GM19025 (cell line): ENCODE data around the gene TMEM240.
"Not testable (repeated sequence)": the region's sequence is repeated elsewhere in the genome, so short reads cannot be mapped to it uniquely, and the experiment has no call there.

Source experiments
- ATAC-seq: cut with Tn5 transposase; IDR thresholded peaks from one replicate; pipeline ENCODE4 v1.9.1; 2021; ENCODE audit warnings: mild to moderate bottlenecking, low read depth, moderate library complexity; ENCODE audit not compliant: unreplicated experiment

Gene TMEM240

GRCh38 chr1:1541956-1542765 is 1.7 kb upstream of the TMEM240 start:
- ATAC-seq, result no peak

DNA sequence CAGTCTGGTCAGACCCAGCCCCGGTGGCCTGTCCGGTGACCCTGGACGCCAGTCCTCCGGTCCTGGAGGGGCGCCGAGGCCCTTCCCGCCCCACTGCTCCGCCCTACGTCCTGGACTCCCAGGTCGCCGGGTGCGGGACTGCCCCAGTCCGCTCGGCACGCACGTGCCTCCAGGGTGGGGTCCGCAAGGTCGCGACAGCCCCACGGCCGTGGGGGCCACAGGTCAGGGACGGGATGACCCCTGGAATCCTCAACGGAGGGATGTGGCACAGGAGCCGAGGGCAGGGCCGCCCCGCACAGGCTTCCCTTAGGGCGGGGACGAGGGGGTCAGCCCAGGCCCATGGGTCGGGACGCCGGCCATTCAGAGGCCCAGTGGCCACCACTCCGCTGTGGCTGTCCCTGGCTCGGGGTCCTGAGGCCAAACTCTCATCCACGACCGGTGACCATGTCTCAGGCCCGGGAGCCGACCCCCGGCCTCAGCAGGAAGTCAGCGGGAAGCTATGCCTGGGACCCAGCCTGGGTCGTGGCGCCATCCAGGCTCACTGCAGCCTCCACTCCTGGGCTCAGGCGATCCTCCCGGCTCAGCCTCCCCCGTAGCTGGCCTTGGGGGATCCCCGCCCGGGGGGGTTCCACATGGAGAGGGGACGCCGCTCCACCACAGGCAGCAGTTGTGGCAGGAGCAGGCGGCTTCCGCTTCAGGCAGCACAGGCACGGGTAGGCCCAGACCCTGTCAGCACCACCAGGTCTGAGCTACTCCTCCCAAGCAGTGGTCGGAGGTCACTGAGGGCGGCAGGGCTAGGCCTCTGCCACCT is 599 bp upstream of the TMEM240 start:
- no peak for ATAC-seq

GRCh38 chr1:1539310-1540089 is 924 bp downstream of the TMEM240 start:
- no peak for ATAC-seq

- ATAC-seq, result no peak
These were observed 1.5 kb downstream of the TMEM240 start for GRCh38 chr1:1538989-1539309.

- no peak for ATAC-seq
These were observed 2.1 kb downstream of the TMEM240 start for GRCh38 chr1:1538334-1538733.

DNA sequence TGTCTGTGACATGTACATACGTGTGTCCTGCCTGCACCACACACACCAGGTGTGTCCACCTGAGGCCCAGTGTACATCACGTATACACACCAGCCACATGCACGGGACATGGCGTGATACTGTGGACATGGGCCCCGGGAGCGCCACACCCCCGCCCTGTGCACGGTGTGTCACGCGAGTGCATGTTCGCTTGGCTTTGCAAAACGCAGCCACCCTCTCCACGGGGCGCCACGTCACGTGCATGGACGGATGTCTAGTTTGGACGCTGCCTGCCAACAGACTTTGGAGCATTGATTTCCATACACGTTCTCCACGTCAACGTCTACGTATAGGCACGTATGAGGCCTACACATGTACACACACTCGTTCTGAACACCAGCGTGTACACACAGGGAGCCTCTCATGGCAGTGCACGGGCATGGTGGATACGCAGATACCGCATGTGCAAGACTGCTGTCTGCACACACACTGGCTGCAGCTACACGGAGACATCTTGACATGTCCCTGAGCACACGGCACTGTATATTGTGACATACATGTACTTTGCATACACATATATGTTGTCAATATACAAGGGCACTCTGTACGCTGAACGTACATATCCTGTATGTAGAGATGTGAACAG is 2.7 kb downstream of the TMEM240 start:
- no peak for ATAC-seq

DNA sequence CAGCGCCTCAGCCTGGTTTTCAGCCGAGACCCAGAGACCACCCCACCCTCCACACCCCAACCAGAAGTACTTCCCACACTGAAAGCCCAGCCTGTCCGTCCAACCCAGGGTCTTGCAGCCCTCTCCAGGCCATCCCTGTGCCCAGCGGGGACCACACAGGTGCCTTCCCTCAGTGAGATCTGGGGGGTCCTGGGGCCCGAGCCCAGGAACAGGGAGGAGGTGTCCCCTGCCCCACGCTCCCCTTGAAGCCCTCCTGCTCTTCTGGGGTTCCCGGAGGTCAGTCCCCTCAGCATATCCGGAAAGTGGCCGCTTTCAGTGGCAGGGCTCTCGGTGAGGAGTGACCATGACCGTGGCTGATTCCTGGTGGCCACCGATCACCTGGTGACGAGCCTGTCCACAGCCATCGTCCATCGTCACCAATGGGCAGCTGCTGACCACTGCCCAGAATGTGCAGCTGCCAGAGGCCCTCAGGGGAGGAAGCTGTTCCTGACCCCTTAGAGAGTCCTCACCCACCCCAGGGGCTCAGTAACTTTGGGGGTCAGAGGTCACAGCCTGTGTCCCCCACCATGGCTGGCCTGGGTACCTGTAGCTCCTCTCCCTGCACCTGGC is 3.4 kb downstream of the TMEM240 start:
- ATAC-seq, result no peak

DNA sequence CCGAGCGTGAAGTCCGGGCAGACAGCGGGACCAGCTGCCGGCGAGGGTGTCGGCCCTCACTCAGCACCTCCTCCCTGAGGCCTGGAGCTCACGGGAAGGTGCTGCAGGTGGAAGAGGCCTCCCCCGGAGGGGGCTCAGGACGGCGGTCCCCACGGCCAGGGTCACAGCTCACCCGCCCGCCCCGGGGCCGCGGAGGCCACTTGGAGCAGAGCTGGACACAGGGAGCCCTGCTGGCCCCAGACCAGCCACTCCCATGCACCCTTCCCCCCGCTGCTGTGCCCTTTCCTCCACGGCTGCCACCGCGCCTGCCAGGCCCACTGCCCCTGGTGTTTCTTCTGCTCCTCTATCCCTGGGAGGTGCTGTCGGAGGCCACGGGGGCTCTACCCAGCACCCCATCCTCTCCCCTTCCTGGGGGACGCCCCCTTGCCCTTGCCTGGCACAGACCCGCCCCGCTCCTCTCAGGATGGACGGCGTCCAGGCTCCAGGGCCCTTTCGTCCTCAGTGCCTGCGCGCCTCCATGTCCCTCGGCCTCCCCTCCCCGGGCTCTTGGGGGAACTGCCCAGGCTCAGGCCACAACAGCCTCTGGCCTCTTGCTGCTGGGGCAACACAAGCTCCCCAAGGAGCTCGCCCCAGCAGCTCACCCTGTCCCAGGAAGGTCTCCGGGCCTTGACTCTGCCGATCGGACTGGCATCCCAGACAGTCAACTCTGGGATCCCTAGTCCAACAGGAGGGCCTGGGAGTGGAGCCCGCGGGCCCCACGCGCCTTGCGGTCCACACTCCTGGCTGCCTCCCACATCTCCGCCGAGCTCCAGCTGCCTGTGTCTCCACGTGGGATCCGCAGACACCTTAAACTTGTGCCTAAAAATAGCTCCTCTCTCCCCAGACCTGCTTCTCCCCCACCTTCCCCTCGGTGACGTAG is 4.1 kb downstream of the TMEM240 start:
- no peak for ATAC-seq

DNA sequence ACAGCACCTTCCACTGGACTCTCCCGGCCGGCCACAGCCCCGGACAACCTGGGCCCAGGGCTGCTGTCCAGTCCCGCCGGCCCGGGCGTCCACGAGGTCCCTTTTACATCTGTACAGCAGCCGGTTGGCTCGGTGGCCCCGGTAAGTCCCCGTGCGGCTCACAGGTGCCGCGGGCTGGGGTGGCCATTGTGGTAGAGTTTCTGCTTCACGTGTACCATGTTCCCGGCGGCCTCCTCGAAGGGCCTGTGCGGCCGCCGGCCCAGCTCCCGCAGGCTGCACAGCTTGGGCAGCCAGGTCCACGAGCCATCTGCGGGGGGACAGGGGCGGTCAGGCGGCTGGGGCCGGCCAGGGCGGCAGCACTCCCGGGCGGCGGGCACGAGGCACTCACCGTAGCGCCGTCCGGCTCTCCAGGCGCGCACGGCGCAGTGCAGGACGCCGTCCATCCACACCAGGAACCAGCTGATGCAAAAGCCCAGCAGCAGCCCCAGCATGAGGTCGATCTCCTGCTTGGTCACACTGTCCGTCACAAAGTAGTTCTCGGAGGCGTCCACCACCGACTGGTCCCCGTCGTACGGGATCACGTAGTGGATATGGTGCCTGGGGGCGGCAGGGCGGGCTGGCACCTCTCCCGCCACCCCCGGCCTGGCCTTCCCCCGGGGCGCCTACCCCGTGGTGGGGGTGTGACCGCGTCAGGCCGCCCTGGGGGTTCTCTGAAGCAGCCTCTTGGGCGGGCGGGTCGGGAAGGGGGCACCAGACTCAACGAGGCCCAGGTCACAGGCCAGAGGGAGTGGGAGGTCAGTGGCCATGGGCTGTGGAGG is 5.0 kb downstream of the TMEM240 start:
- no peak for ATAC-seq

GRCh38 chr1:1534401-1535154 is 5.8 kb downstream of the TMEM240 start:
- ATAC-seq, result no peak

DNA sequence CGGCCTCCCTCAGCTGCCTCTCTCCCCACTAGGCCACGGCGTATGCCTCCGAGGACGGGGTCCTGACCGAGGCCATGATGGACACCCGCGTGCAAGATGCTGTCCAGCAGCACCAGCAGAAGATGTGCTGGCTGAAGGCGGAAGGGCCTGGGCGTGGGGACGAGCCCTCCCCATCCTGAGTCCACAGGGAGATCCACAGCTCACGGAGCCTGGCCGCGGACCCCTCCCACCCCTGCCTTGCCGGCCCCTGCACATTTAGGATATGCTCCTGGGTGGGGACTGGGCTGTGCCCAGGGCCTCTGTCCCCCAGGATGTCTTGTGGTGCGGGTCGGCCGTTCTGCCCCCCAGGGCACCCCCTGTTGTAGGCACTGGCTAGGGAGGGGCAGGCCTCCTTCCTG is 6.5 kb downstream of the TMEM240 start:
- ATAC-seq, result not testable (repeated sequence)

DNA sequence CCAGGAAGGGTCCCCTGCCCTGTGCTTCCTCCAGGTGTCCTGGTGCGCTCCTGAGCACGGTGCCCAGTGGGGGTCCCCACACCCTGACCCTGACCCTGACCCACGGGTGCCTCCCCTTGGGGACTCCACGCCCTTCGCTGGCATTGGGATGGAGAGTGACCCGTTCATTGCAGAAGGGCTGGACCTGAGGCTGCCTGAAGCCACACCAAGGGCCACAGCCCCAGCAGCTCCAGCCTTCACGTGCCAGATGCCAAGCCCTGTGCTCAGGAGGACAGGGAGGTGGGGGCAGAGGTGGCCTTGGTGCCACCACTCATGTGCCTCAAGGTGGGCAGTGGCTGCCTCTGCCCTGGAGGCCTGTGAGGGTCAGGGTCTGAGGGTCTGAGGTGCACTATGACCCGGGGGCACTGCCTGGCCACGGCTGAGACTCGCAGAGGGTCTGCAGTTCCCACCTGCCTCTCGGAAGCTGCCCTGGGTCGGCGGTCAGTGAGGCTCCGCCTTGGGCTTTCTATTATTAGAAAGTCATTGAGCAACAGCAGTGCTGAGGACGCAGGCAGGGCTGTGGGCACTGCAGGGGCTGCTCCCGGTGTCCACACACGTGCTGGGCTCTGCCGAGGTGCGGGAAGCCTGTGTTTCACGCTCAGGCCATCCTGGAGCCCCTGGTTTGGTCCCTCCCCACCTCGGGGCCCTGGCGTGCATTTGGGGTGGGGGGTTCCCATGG is 7.1 kb downstream of the TMEM240 start:
- not testable (repeated sequence) for ATAC-seq

GRCh38 chr1:1531947-1532346 is 8.5 kb downstream of the TMEM240 start:
- ATAC-seq, result no peak

- no peak for ATAC-seq
These were observed 10.5 kb downstream of the TMEM240 start for GRCh38 chr1:1529936-1530335.

GRCh38 chr1:1529321-1529720 is 11.1 kb downstream of the TMEM240 start:
- no peak for ATAC-seq

GRCh38 chr1:1528301-1529267 is 11.8 kb downstream of the TMEM240 start:
- no peak for ATAC-seq
